Bronchial epithelial cell (primary cell): Measurements from ENCODE around the gene RAD51B. TPM values are rescaled to one million over a fixed set of nuclear protein-coding genes. Genes with fewer than 3 reads are reported as not detected.
"Not testable (repeated sequence)": the region's sequence is repeated elsewhere in the genome, so short reads cannot be mapped to it uniquely, and the experiment has no call there.

ENCODE experiments used
- DNase-seq: peaks from one replicate; pipeline ENCODE4 v3.0.0-alpha.2; 2010; ENCODE audit warnings: low read depth
- FAIRE-seq: peaks from 2 replicates; lab custom pipeline; 2011; peaks lifted over from hg19 to GRCh38; lab: Jason Lieb, UNC
- H3K27me3 ChIP-seq: 2 replicates; pipeline ENCODE4 v1.5.1; 2011; ENCODE audit warnings: low read length; ENCODE audit not compliant: control insufficient read depth, insufficient read depth
- H3K36me3 ChIP-seq: 2 replicates; pipeline ENCODE4 v1.5.1; 2011; ENCODE audit warnings: low read length; ENCODE audit not compliant: control insufficient read depth, insufficient read depth
- H3K4me3 ChIP-seq: 2 replicates; pipeline ENCODE4 v1.5.1; 2011; ENCODE audit warnings: mild to moderate bottlenecking, low read depth, low read length, control low read depth
- CTCF ChIP-seq: IDR thresholded peaks from 2 replicates; pipeline ENCODE4 v1.5.1; 2011; ENCODE audit warnings: mild to moderate bottlenecking, moderate library complexity, low read length, control low read depth, inconsistent platforms; ENCODE audit not compliant: insufficient read depth, severe bottlenecking
- total RNA-seq: library from RNA; depleted of rRNA; stranded (reverse); fragments of >200 nt; gene quantifications from 2 replicates; pipeline ENCODE4 v1.2.1, GENCODE V29; 2014

Gene RAD51B
- total RNA-seq, 1 donor from 2014 or later = 12.1 TPM

- no peak overlapping the region for H3K4me3 ChIP-seq
- H3K36me3 ChIP-seq = no peaks in the 10 kb centered on the region
- no peak for DNase-seq
- FAIRE-seq = no peak
- no peak for TF ChIP-seq CTCF
- H3K27me3 ChIP-seq = no peaks in the 10 kb centered on the region
Observed at GRCh38 chr14:68215629-68216028, 396.1 kb downstream of the RAD51B start.

GRCh38 chr14:68216079-68216478 lies 396.5 kb downstream of the RAD51B start:
- FAIRE-seq (no peak), DNase-seq (no peak)
- Histone ChIP-seq H3K27me3 (no peaks in the 10 kb centered on the region), H3K4me3 (no peak overlapping the region), H3K36me3 (no peaks in the 10 kb centered on the region)
- TF ChIP-seq CTCF = no peak

GRCh38 chr14:68216957-68217356 lies 397.4 kb downstream of the RAD51B start:
- no peak for TF ChIP-seq CTCF
- Histone ChIP-seq H3K27me3 (no peaks in the 10 kb centered on the region), H3K36me3 (no peaks in the 10 kb centered on the region), H3K4me3 (no peak overlapping the region)
- FAIRE-seq (no peak), DNase-seq (no peak)

GRCh38 chr14:68217791-68218340 lies 398.3 kb downstream of the RAD51B start:
- FAIRE-seq = no peak
- no peak for TF ChIP-seq CTCF

GRCh38 chr14:68219407-68219806 lies 399.8 kb downstream of the RAD51B start:
- DNase-seq = no peak
- Histone ChIP-seq H3K27me3 (no peaks in the 10 kb centered on the region), H3K36me3 (no peaks in the 10 kb centered on the region), H3K4me3 (no peak overlapping the region)
- FAIRE-seq = no peak
- no peak for TF ChIP-seq CTCF

More at GRCh38 chr14:68217791-68218340, 398.3 kb downstream of the RAD51B start:
- Histone ChIP-seq H3K4me3 (no peak overlapping the region), H3K27me3 (no peaks in the 10 kb centered on the region), H3K36me3 (no peaks in the 10 kb centered on the region)
- DNase-seq = no peak

- FAIRE-seq, H3K36me3 ChIP-seq, DNase-seq, H3K27me3 ChIP-seq, H3K4me3 ChIP-seq: not testable (repeated sequence)
Observed at GRCh38 chr14:68221046-68221445, 401.5 kb downstream of the RAD51B start.
